Astrocyte of the hippocampus (primary cell): ENCODE results near the gene OR4D6.
A peak's percentile ranks its signal among the peaks of the same experiment; 100 is the strongest.
"Not testable (repeated sequence)": the region's sequence is repeated elsewhere in the genome, so short reads cannot be mapped to it uniquely, and the experiment has no call there.

ENCODE experiments used
- DNase-seq: peaks from one replicate; pipeline ENCODE4 v3.0.0; 2011; ENCODE audit warnings: low read depth, low spot score

OR4D6 gene

DNA sequence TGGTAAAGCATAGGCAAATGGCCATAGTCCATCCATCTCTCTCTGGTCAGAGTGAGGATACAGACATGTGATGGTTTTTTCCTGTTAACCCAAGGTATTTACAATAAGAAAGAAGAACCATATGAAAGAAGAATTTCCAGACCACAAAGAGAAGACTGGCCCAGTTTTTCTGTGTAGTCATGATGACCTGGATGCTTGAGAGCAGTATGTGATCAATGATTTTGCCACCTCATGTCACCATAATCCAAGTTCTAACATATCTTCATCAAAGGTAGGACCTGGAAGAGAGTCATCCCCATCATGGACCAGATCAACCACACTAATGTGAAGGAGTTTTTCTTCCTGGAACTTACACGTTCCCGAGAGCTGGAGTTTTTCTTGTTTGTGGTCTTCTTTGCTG, at the start of gene OR4D6:
Gene OR4D6 (plus strand): TSS at position 301 of the 400 bp plus-strand sequence. CDS start 0 bp downstream, at position 301.
- DNase-seq = no peak

DNA sequence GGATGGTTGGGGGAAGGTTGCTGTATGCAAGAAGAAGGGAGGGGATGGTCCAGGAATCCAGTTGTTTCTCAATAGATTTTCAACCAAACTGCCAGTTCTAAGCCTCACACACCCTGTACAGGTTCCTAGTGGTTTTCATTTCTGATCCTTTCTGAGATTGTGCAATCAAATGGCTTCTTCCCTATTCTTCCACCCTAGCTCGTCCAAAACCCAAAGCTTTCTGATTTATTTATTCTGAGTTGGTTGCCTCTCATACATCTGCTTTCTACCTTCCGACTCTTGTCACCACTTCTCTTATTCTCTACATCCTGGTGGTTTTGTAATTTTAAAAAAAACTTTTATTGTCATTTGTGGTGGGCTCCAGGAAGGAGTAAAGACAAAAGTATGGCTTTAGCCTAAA, 43.1 kb upstream of the OR4D6 start:
- DNase-seq = no peak

DNA sequence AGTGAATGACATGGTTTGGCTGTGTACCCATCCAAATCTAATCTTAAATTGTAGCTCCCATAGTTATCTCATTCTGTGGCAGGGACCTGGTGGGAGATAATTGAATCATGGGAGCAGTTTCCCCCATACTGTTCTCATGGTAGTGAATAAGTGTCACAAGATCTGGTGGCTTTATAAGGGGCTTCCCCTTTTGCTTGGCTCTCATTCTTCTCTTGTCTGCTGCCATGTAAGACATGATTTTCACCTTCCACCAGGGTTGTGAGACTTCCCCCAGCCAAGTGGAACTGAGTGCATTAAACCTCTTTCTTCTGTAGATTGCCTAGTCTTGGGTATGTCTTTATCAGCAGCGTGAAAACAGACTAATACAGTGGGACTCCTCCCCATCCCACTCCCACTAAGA, 41.6 kb upstream of the OR4D6 start:
- DNase-seq = no peak

DNA sequence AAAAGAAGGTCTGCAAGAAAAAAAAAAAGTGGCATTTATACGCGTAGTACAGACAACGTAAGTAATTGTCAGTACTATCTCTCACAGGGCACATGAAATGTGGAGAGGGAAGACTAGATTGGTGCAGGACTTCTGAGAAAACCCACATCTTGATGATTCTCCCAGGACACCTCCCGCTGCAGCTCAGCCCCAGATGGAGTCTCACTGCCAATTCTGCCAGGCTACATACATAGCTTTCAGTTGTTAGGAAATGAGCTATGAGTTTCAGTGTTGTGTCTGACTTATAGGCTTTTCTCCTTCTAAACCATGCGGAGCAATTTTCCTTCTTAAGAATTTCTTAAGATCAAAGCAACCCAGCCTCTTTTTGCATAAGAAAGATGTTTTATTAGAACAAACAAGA, 40.1 kb upstream of the OR4D6 start:
- no peak for DNase-seq

DNA sequence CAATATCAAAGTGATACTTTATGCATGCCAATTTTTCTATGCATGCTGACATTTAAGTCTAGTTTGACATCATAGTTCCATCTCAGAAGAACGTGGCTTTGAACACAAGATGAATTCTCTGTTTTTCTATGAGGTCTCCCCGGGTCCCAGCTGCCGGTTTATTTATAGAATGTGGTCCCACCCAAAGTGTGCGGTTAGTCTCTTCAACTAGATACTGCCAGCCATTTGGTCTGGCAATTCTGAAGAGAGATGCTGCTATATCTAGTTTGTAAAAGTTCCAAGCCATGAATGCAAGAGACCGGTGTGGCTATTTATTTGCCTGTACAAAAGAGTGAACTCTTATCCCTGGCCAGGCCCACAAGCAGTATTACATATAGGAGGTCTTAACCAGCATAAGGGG, 39.7 kb upstream of the OR4D6 start:
- no peak for DNase-seq

DNA sequence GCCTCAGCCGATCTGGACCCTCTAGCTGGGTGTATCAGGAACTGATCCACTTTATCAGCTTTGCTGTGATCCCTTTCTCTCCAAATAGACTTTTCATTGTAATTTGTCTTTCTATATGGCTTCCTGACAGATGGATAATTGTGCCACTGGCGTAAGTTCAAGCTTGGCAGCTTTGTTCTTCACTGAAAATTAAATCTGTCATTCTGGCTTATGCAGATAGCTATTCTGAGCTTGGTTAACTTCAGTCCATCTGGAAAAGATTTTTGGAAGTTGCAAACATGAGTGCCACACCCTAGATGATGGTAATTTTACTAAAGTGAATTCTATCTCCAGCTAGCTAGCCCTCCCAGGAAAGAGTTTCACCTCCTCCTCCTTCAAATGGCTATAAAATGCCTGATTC, 38.6 kb upstream of the OR4D6 start:
- DNase-seq = no peak

DNA sequence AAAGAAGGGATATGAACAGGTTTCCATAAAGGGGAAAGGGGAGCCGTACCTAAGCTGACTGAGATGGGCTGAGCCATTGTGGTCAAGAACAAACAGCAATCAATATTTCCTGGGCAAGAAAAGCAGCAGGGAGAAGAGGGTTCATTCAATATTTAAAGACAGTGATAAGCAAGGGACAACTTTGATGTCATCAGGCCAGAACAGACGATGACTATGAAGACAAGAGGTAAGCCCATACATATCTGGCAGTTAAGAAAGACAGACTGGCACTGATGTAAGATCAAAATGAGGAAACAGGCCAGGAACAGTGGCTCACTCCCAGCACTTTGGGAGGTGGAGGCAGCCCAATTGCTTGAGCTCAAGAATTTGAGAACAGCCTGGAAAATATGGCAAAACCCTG, 32.9 kb upstream of the OR4D6 start:
- no peak for DNase-seq

DNA sequence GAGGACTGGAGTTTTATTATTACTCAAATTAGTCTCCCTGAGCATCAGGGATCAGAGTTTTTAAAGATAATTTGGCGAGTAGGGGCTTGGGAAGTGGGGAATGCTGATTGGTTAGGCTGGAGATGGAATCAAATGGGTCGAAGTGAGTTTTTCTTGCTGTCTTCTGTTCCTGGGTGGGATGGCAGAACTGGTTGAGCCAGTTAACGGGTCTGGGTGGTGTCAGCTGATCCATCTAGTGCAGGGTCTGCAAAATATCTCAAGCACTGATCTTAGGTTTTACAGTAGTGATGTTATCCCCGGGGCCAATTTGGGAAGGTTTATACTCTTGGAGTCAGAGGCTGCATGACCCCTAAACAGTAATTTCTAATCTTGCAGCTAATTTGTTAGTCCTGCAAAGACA, 31.6 kb upstream of the OR4D6 start:
- no peak for DNase-seq

DNA sequence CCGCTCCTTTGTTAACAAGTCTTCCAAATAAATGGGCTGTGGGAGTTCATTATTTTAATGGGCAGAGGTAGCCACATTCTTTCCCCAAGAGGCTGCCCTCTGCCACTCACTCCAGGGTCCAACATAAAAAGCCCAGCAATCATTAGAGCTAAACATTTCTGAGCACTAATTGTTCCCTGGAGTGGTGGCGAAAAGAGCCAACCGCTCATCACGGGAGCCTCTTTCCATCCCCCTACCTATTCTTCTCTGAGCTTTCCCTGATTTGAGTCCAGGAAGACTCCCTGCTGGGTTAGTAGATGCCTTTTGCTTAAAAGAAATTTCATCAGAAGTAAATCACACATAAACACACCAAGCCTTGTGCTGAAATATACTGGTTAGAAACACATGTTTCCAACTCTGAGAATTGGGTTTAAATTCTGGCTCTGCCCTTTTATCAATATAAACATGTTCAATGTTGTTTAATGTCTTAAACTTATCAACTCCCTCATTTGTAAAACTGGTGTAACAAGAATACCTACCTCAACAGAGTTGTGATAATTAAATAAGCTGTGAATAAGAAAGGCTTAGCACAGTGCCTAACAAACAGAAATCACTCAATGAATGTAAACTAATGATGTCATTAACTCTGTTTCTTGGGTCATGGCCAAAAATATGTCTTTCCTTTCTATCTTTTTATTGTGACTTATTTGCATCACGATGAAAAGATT, 30.2 kb upstream of the OR4D6 start, which contains the start of gene OR5A2:
Gene OR5A2 (minus strand): TSS at position 53 of the 707 bp plus-strand sequence. CDS start 3,460 bp downstream, outside the sequence.
- DNase-seq = peak; percentile 20

DNA sequence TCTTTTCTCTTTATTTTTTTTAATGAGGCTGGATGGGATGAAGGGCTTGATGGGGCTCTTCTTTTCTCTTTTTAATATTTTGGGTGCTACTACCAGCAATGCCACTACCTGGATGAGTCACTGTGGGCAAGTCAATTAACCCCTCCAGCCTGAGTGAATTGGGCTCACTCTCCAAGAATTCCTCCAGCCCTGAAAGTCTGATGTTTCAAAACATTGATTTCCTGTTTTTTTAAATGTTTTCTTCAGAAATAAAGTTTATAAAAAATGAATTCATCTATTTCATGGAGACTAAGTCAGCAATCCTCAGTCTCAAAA, 29.7 kb upstream of the OR4D6 start:
- no peak for DNase-seq

DNA sequence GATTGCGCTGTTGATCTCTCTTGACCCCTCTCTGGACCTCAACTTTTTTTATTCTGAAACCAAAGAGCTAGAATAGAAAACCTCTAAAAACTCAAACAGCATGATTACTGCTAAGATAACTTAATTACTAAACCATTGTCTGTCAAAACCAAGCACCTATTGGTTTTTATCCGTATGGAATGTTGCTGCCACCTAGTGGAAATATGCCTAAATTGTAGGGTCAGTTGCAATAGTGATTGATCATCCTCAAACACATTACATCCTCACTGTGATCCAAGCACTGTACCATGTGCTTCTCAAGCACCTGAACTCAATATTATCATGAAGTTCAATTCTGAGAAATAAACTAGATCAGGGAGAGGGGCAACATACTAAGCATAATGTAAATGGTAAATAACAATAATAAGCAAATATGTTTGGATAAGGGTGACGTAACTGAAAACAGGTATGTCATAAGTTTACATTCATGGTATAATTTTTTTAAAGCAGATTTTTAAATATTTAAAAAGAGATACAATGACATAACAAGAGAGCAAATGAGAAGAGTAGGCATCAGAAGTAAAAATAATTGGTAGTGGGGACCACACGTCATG, 26.7 kb upstream of the OR4D6 start:
- DNase-seq = peak; percentile 57

DNA sequence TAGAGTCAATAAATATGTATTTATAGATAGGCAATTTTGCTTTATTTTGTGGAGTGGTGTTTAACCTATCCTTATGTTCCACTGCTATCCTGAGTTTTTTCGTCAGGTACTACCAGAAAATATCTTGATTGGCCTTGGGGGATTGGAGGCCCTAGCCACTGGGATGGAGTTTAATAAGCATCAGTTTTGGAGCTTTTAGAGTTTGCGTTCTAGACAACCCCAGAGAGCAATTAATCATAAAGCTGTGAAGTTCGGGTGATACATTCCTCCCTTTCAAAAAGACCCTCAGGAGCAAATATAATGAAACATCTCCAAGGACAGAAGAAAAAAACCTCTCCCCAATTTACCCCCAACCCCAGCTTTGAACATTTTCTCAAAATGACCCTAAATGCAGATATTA, 20.6 kb upstream of the OR4D6 start, which contains the start of gene OR5A1:
Gene OR5A1 (plus strand): TSS at position 301 of the 400 bp plus-strand sequence. CDS start 6,700 bp downstream, outside the sequence.
- no peak for DNase-seq

DNA sequence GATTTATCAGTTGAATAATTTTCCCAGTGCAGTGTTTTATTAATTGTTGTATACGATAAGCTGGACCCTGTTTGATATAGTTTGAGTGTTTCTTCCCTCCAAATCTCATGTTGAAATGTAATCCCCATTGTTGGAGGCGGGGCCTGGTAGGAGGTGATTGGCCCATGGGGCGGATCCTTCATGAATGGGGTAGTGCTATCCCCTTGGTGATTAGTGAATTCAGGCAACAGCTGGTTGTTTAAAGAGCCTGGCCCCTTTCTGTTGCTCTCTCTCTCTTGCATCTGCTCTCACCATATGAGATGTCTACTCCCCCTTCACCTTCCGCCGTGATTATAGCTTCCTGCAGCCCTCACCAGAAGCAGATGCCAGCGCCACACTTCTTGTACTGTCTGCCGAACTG, 19.0 kb upstream of the OR4D6 start:
- DNase-seq = no peak

DNA sequence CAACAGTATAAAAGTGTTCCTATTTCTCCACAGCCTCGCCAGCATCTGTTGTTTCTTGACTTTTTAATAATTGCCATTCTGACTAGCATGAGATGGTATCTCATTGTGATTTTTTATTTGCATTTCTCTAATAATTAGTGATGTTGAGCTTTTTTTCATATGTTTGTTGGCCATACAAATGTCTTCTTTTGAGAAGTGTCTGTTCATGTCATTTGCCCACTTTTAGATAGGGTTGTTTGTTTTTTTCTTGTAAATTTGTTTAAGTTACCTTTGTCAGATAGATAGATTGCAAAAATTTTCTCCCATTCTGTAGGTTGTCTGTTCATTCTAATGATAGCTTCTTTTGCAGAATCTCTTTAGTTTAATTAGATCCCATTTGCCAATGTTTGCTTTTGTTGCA, 11.1 kb upstream of the OR4D6 start:
- DNase-seq = not testable (repeated sequence)

DNA sequence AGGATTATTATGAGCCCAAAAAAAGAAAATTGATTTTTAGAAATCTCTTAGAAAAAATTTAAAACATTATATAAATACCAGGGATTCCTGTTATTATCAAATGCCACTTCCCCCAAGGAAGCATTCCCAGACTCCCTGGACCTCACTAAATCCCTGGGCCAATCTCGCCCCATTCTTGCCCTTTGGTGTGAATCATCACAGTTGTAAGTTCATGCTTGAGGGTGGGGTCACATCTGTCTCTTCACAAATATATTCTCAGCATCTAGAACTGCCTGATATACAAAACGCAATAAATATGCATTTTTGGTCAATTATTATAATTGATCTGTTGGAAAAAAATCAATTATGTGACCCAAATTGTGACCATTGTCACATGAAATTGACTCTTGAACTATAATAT, 8.3 kb upstream of the OR4D6 start:
- no peak for DNase-seq

DNA sequence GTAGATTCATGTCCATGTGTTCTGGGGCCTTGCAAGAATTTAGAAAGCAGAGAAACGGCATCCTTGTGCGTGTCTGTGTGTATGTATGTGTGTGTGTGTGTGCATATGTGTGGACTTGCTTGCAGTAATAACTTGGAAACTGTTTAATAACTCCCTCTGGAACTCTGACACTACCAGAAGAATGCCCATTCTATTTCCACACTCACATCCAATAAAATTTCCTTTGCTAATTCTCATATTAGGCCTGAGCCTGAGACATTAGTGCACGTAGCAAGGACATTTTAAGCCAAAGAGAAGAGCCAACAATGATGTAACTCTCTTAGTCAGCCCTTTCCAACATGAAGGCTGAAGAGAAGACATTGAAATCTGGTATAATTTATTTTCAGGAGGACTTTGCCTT, 3.2 kb downstream of the OR4D6 start:
- no peak for DNase-seq

DNA sequence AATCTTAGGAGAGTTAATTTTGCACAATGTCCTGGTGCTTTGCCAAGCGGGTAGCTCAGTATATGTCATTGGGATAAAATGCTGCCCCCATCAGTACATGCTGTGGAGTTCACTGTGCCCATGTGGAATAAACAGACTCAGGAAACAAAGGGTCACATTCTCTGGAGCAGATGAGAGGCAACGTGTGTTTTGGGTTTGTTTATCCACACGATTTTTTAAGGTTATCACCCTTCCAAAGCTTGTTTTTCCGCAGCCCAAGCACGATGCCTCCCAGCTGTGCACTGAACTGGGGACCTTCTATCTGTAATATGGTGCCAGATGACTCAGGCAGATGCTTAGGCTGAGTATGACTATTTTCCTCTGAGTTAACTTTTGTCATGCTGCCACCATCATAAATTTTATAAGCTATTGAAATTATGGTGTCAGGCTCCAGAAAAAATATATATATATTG, 6.5 kb downstream of the OR4D6 start:
- DNase-seq = no peak

DNA sequence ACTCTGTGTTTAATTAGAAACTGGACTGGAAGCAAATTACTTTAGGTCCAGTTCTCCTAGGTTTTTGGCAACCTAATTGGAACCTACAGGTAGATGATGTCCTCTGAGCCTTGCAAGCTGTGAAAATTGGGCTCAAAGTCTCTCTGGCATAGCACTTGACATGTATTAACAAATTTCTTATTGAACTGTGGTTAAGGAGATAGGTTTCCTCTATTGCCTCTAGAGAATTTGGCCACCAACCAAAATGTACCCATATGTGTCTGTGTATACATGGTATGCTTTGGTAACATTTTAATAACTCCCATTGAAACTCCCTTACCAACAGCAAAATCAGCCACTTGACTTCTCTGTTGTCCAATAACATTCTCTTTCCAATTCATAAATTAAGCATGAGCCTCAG, 16.3 kb downstream of the OR4D6 start, which contains the start of gene OR4D10:
Gene OR4D10 (plus strand): TSS at position 301 of the 400 bp plus-strand sequence. CDS start 4,115 bp downstream, outside the sequence.
- DNase-seq = no peak

DNA sequence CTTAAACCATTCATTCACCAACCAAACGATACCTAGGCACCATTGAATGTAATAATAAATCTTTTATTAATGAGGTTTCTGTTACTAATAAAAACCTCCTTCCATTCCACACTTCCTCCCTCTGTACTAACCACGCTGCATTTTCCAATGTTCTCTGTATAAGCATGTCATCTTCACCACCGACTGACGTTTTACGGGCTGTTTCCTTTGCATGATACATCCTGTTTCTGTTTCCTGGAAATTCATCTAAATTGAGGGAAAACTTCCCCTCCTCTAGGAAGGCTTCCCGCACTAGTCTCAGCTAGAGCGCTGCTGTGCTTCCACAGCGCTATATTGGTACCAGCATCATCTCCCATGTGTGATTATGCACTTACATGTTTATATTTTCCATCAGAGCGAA, 18.4 kb downstream of the OR4D6 start:
- no peak for DNase-seq

DNA sequence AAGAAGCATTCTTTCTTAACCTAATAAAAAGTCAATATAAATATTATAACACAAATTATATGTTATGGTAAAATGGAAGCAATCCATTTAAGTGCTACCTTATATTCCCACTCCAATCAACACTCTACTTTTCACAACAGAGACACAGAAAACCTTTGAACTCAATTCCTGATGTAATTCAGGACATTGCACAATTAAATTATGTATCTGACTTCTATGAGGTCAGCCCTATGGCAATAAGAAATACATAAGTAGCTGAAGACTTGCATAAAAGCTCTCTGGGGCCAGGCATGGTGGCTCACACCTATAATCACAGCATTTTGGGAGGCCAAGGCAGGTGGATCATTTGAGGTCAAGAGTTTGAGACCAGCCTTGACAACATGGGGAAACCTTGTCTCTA, 23.1 kb downstream of the OR4D6 start:
- DNase-seq = no peak

DNA sequence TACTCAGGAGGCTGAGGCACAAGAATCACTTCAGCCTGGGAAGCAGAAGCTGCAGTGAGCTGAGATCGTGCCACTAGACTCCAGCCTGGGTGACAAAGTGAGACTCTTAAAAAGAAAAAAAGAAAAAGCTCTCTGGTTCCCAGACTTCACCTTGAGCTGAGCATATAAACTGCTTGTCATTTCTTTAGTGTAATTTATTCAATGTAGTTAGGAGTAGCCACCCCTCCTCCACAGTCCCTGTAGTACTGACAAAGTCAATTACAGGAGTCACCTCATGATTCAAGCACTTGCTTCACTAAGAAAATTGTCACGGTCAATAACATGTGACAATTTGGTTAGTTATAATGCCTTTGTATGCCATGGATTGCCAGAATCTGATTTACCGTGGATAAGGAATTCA, 23.6 kb downstream of the OR4D6 start:
- no peak for DNase-seq

DNA sequence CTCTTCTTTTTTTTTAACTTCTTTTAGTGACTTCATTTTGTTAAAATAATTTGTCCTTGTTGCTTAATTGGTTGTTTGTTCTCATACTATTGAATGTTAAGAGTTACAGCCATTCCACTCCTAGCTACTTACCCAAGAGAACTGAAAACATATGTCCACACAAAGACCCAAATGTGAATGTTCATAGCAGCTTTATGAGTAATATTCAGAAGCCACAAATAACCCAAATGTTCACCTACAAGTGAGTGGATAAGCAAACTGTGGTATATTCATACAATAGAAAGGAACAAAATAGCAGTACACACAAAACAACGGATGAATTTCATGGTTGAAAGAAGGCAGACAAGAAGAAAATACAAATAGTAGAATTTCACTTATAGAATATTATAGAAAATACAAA, 45.2 kb downstream of the OR4D6 start:
- DNase-seq = no peak

DNA sequence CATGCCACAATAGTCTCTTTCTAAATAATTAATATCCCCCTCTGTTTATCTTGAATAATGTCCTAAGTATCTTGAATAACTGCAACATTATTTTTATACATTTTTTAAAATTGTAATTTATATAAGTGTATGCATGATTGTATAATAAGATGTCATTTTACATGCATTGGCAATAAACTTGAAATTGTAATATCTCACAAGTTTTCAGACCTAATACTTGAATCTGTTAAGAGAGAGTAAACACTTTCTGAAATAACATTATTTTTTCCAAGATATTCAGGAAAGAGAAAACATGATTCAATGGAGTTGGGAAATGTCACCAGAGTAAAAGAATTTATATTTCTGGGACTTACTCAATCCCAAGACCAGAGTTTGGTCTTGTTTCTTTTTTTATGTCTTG, 46.5 kb downstream of the OR4D6 start, which contains the start of gene OR4D11:
Gene OR4D11 (plus strand): TSS at position 301 of the 400 bp plus-strand sequence. CDS start 0 bp downstream, at position 301.
- no peak for DNase-seq
